Measurements from ENCODE around the gene DISC1. TPM values are rescaled to one million over a fixed set of nuclear protein-coding genes. Genes with fewer than 3 reads are reported as not detected.
"Not testable (repeated sequence)": the region's sequence is repeated elsewhere in the genome, so short reads cannot be mapped to it uniquely, and the experiment has no call there.

Gene DISC1
- total RNA-seq, 1 experiment from 2014 or later = 13.5 TPM

GRCh38 chr1:231899713-231900435, 273.3 kb downstream of the DISC1 start:
- Mint-ChIP-seq H3K4me3 (ENCODE audit: unreplicated experiment) (no peak overlapping the region), H3K4me1 (ENCODE audit: low read depth, unreplicated experiment) (no peaks in the 10 kb centered on the region), H3K36me3 (ENCODE audit: insufficient read depth, unreplicated experiment) (no peaks in the 10 kb centered on the region), H3K9me3 (ENCODE audit: unreplicated experiment) (no peaks in the 10 kb centered on the region), H3K27ac (ENCODE audit: unreplicated experiment) (no peak overlapping the region), H3K27me3 (ENCODE audit: insufficient read depth, unreplicated experiment) (no peaks in the 10 kb centered on the region)
- no peak for TF ChIP-seq CTCF (IDR thresholded peaks at IDR 0.05; ENCODE audit: insufficient read depth in 1 of 2, low read depth in 1 of 2, low read length in 1 of 2, severe bottlenecking in 1 of 2, unreplicated experiment in 1 of 2)
- H3K4me1 ChIP-seq = no peaks in the 10 kb centered on the region
- H3K36me3 ChIP-seq (ENCODE audit: control insufficient read depth, insufficient read depth, low read length) = no peaks in the 10 kb centered on the region
- no peak overlapping the region for H3K4me3 ChIP-seq (ENCODE audit: low read depth, low read length)
- H3K27me3 ChIP-seq (replicated peaks; ENCODE audit: control insufficient read depth, insufficient read depth, low read length) = no peaks in the 10 kb centered on the region
- DNase-seq = no peak
- H3K9me3 ChIP-seq = no peaks in the 10 kb centered on the region
- intact Hi-C loops (cut with micrococcal nuclease; ENCODE audit: unreplicated experiment) = no loop called here
- CTCF ChIA-PET = no interaction called here
- POLR2A ChIA-PET = no interaction called here
- BruUV-seq (replicated peaks) = no TSS peak

- POLR2A ChIA-PET = no interaction called here
- DNase-seq = no peak
- Mint-ChIP-seq H3K4me3 (ENCODE audit: unreplicated experiment) (no peak overlapping the region), H3K9me3 (ENCODE audit: unreplicated experiment) (no peaks in the 10 kb centered on the region), H3K27me3 (ENCODE audit: insufficient read depth, unreplicated experiment) (no peaks in the 10 kb centered on the region), H3K4me1 (ENCODE audit: low read depth, unreplicated experiment) (no peaks in the 10 kb centered on the region), H3K27ac (ENCODE audit: unreplicated experiment) (no peak overlapping the region), H3K36me3 (ENCODE audit: insufficient read depth, unreplicated experiment) (no peaks in the 10 kb centered on the region)
- CTCF ChIA-PET = interaction anchor here (0.7 kb wide), 1 partner anchor 178 kb away, joined by 3 read pairs; no protein-coding TSS in a partner anchor
- H3K4me1 ChIP-seq = no peaks in the 10 kb centered on the region
- no peaks in the 10 kb centered on the region for H3K36me3 ChIP-seq (ENCODE audit: control insufficient read depth, insufficient read depth, low read length)
- intact Hi-C loops (cut with micrococcal nuclease; ENCODE audit: unreplicated experiment) = no loop called here
- no peaks in the 10 kb centered on the region for H3K27me3 ChIP-seq (replicated peaks; ENCODE audit: control insufficient read depth, insufficient read depth, low read length)
- no peaks in the 10 kb centered on the region for H3K9me3 ChIP-seq
- no peak overlapping the region for H3K4me3 ChIP-seq (ENCODE audit: low read depth, low read length)
- no peak for TF ChIP-seq CTCF (IDR thresholded peaks at IDR 0.05; ENCODE audit: insufficient read depth in 1 of 2, low read depth in 1 of 2, low read length in 1 of 2, severe bottlenecking in 1 of 2, unreplicated experiment in 1 of 2)
- BruUV-seq (replicated peaks) = no TSS peak
Observed at GRCh38 chr1:231903586-231904081, 277.0 kb downstream of the DISC1 start.

- intact Hi-C loops (cut with micrococcal nuclease; ENCODE audit: unreplicated experiment); H3K4me1 ChIP-seq; H3K9me3 Mint-ChIP-seq (ENCODE audit: unreplicated experiment); CTCF ChIA-PET; H3K4me3 Mint-ChIP-seq (ENCODE audit: unreplicated experiment); BruUV-seq (replicated peaks); H3K36me3 ChIP-seq (ENCODE audit: control insufficient read depth, insufficient read depth, low read length); H3K4me3 ChIP-seq (ENCODE audit: low read depth, low read length); H3K27me3 Mint-ChIP-seq (ENCODE audit: insufficient read depth, unreplicated experiment); POLR2A ChIA-PET; H3K36me3 Mint-ChIP-seq (ENCODE audit: insufficient read depth, unreplicated experiment); H3K27me3 ChIP-seq (replicated peaks; ENCODE audit: control insufficient read depth, insufficient read depth, low read length); H3K9me3 ChIP-seq; H3K27ac Mint-ChIP-seq (ENCODE audit: unreplicated experiment); DNase-seq; H3K4me1 Mint-ChIP-seq (ENCODE audit: low read depth, unreplicated experiment): not testable (repeated sequence)
Observed at GRCh38 chr1:231907310-231907709, 280.7 kb downstream of the DISC1 start.

Data from Caco-2 (cell line).